AG10803 (cell line): ENCODE results near the gene RASSF1.

ENCODE experiments used
- DNase-seq: peaks from one replicate; pipeline ENCODE4 v3.0.0; 2010; ENCODE audit warnings: low read depth
- H3K4me3 ChIP-seq: 2 replicates; pipeline ENCODE4 v1.5.1; 2011; ENCODE audit warnings: mild to moderate bottlenecking, low read length, control low read depth
- TF ChIP-seq, protein P1 (sequence below): conservative IDR thresholded peaks from 2 replicates; pipeline ENCODE4 v1.5.1; 2011; ENCODE audit warnings: mild to moderate bottlenecking, low read length, control low read depth, inconsistent platforms

Gene RASSF1

DNA sequence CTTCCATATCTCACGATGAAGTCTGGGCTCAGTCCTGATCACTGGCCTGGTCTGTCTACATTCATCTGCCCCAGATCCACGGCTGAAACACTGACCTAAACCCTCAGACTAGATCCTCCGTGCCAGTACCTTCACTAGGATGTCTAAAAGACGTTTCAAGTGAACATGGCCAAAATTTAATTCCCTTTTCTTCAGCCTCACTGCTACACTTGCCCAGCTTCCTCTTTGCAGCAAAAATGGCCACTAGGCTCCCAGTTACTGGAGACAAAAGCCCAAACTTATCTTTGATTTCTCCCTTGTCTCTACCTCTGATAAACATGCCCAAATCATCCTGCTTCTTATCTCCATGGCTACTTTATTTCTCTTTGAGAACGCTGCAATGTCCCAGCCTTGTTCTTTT is 1.7 kb downstream of the RASSF1 start:
- peak overlapping the region; percentile 26 for H3K4me3 ChIP-seq
- DNase-seq: no peak
- TF ChIP-seq, protein P1, sequence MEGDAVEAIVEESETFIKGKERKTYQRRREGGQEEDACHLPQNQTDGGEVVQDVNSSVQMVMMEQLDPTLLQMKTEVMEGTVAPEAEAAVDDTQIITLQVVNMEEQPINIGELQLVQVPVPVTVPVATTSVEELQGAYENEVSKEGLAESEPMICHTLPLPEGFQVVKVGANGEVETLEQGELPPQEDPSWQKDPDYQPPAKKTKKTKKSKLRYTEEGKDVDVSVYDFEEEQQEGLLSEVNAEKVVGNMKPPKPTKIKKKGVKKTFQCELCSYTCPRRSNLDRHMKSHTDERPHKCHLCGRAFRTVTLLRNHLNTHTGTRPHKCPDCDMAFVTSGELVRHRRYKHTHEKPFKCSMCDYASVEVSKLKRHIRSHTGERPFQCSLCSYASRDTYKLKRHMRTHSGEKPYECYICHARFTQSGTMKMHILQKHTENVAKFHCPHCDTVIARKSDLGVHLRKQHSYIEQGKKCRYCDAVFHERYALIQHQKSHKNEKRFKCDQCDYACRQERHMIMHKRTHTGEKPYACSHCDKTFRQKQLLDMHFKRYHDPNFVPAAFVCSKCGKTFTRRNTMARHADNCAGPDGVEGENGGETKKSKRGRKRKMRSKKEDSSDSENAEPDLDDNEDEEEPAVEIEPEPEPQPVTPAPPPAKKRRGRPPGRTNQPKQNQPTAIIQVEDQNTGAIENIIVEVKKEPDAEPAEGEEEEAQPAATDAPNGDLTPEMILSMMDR: no peak

DNA sequence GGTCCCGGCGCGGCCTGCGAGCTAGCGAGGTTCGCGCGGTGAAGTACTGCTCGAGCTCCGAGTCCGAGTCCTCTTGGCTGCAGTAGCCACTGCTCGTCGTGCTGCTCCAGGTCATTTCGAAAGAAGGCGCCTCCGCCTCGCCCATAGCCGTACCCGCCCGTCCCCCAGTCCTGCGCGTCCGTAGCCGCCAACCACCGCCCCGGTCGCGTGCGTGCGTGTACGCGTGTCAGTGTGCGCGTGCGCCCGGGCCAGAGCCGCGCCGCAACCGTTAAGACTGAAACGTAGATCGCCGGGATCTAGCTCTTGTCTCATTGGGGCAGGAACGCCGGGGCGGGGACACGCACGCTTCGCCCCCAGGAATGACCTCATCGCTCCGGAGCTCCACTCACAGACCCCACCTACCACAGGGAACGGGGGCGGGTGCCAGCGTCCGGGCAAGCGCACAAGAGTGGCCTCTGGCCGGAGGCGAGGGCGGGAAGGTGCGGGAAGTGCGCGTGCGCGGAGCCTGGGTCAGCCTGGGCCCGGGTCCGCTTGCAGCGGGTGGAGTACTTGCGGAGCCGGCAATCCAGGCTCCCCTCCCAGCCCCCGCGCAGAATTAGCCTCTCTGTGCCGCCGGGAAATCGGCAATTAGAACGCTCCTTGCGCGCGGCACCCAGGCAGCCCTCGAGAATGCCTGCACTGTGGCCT is 3.3 kb downstream of the RASSF1 start:
- peak overlapping the region; percentile 94 for H3K4me3 ChIP-seq
- TF ChIP-seq, protein P1: no peak
- peak; percentile 99 for DNase-seq

DNA sequence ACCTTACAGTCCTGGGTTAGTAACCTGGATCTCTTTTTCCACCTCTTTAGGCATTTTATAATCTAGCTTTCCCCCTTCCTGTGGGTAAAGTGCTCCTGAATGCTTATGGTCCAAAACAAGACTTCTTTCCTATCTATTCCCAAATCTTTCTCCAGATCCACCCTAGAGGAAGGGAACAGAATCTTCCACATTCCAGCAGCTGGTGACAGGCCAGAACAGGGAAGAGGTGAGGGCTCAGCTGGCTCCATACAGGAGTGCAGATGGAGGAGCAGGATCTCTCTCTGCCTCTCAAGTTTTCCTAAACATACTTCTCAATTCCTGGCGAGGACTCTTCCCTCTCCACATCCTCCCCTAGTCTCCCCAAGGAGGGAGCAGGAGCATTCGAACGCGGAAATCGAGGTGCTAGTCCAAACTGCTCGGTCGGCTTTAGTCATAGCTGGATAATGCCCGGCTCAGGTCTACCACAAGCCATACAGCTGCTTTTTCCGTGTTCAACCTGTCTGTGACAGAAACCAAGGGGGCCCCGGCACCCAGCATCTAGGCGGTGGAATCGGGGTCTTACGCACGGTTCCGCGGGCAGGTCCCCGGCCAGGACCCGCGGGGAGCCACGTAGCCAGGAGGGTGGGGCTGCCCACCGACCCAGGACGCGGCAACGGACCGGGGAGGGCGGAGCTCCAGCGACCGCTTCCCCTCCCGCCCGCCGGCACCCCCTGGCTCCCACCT is 4.0 kb downstream of the RASSF1 start:
- peak; percentile 25 for DNase-seq
- TF ChIP-seq, protein P1: no peak; the same call in 1 of the 2 replicates
- peak overlapping the region; percentile 94 for H3K4me3 ChIP-seq

DNA sequence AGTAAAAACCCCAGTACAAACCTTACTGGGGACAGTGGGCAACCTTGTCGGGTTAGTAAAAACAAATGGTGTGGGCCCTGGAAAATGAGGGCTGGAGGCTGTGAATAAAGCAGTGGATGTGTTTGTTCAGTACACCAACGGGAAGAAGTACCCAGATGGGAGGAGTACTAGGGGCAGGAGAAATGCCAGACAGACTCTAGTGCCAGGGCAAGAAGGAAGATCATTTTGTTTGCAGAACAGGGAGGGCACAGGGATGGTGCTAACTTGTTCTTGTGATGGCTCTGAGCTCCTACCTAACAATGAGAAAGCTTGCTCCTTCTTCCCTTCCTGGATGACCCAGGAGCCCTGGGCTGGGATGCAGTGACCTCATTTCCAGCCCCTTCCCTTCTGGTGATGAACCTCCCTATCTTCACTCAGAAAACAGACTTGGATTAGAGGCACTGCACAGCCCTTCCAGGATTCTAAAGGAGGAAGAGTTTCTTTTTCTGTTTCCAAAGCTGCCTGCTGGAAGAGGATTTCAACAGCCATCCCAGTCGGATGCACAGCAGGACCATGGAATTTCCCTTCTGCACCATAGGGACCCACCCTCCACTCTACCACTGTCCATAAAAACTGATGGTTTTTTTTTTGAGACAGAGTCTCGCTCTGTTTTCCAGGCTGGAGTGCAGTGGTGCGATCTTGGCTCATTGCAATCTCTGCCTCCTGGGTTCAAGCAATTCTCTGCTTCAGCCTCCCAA is 6.1 kb downstream of the RASSF1 start:
- H3K4me3 ChIP-seq: no peak overlapping the region; the same call in 1 of the 2 replicates
- no peak for DNase-seq
- TF ChIP-seq, protein P1: no peak

DNA sequence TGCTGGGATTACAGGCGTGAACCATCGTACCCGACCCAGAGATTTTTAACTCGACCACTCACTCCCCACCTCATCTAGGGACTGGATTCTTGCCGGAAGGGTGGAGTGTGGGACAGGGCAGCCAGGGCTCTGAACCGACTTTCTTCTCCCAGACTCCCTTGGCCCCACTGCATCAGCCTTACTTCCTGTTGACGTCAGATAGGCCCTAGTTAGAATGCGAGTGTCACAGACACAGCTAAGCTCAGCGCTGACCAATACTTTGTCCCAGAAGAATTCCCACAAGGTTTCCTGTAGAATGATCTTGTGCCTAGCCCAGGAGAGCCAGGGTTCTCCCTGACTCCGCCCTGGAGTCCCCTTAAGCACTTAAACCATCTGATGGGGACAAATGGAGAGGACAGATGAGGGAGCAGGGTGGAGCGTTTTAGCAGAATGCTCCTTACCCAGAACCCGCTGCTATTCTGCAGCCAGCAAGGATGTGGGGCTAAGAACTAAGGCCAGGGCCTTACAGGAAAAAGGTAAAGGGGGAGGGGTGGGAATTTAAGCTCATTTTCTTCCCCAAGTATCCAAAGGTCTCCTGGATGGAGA is 6.8 kb downstream of the RASSF1 start:
- TF ChIP-seq, protein P1: no peak
- H3K4me3 ChIP-seq: no peak overlapping the region; the same call in 1 of the 2 replicates
- peak; percentile 74 for DNase-seq

DNA sequence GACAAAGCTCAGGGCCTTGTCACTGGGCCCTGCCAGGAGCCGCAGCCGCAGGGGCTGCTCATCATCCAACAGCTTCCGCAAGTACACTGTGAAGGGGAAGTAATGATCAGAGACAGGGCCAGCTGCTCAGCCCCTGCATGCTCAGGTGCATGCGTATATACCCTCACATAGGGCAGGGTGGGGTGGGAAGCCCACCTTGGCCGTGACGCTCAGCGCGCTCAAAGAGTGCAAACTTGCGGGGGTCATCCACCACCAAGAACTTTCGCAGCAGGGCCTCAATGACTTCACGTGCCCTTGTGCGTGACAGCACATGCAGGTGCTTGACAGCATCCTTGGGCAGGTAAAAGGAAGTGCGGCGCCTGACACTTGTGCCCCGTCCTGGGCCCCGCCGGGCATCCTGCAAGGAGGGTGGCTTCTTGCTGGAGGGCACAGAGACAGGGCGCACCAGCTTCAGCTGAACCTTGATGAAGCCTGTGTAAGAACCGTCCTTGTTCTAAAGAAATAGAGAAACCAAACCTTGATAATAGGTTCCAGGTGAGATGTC is 9.2 kb downstream of the RASSF1 start:
- DNase-seq: no peak
- TF ChIP-seq, protein P1: no peak
- H3K4me3 ChIP-seq: no peak overlapping the region
